Ishikawa (cell line): Measurements from ENCODE around the gene IKZF2.

Source experiments
- CEBPB ChIP-seq: IDR thresholded peaks from 2 replicates; pipeline ENCODE4 v1.6.1; 2012
- CREB1 ChIP-seq: IDR thresholded peaks from 2 replicates; pipeline ENCODE4 v1.6.1; 2012; ENCODE audit warnings: low read depth
- EGR1 ChIP-seq: IDR thresholded peaks from 2 replicates; pipeline ENCODE4 v1.6.1; 2012
- EP300 ChIP-seq: IDR thresholded peaks from 2 replicates; pipeline ENCODE4 v1.6.1; 2012; ENCODE audit warnings: borderline replicate concordance
- FOXM1 ChIP-seq: IDR thresholded peaks from 2 replicates; pipeline ENCODE4 v1.6.1; 2012; ENCODE audit warnings: low read depth, borderline replicate concordance
- NFIC ChIP-seq: IDR thresholded peaks from 2 replicates; pipeline ENCODE4 v1.6.1; 2012
- RAD21 ChIP-seq: IDR thresholded peaks from 2 replicates; pipeline ENCODE4 v1.6.1; 2012; ENCODE audit warnings: low read depth
- REST ChIP-seq: IDR thresholded peaks from 2 replicates; pipeline ENCODE4 v1.6.1; 2012; ENCODE audit warnings: low read depth, mild to moderate bottlenecking
- TAF1 ChIP-seq: IDR thresholded peaks from 2 replicates; pipeline ENCODE4 v1.6.1; 2012; ENCODE audit warnings: low read depth, mild to moderate bottlenecking
- TCF12 ChIP-seq: IDR thresholded peaks from 2 replicates; pipeline ENCODE4 v1.6.1; 2012; ENCODE audit warnings: low read depth
- TEAD4 ChIP-seq: IDR thresholded peaks from 2 replicates; pipeline ENCODE4 v1.6.1; 2012
- YY1 ChIP-seq: IDR thresholded peaks from 2 replicates; pipeline ENCODE4 v1.6.1; 2012; ENCODE audit warnings: low read depth
- ZBTB7A ChIP-seq: IDR thresholded peaks from 2 replicates; pipeline ENCODE4 v1.6.1; 2012; ENCODE audit warnings: low read depth
- TF ChIP-seq, protein P1 (sequence below): IDR thresholded peaks from 2 replicates; pipeline ENCODE4 v1.6.1; 2012
- TF ChIP-seq, protein P2 (sequence below): IDR thresholded peaks from 2 replicates; pipeline ENCODE4 v1.6.1; 2012

Gene IKZF2

DNA sequence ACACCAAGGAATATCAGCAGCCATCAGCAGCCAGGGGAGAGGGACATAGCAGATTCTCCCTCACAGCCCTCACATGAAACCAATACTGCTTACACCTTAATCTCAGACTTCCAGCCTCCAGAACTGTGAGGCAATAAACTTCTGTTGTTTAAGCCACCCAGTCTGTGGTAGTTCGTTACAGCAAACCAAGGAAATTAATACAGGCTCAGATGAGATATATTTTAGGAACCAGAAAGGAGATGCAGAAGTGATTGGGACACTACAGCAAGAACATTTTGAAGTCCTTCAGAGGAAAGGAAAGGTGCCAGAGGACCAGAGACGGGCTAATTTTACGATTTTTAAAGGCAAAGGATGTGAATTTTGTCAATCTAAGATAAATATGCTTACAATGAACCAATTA is 60.6 kb downstream of the IKZF2 start:
- TF ChIP-seq, protein P1, sequence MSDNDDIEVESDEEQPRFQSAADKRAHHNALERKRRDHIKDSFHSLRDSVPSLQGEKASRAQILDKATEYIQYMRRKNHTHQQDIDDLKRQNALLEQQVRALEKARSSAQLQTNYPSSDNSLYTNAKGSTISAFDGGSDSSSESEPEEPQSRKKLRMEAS: no peak
- TF ChIP-seq CEBPB: no peak
- no peak for TF ChIP-seq EGR1
- TF ChIP-seq TAF1: no peak

DNA sequence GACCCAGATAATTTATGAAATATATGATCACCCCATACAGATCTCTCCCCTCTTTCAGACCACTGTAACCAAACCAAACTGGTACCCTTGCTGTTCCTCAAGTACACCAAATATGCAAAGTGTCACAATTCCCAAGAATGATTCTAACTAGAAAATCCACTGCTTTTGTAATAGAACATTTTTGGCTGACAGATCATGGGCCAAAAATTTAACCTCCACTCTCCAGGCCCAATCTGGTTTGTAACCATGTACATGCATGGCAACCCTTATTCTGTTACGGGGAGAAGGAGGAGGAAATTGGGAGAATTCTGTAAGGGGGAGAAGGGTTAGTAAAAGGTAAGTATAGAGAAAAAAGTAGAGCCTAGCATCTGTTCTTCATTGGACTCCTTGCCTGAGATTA is 62.0 kb downstream of the IKZF2 start:
- TF ChIP-seq, protein P1: no peak
- TF ChIP-seq CREB1: no peak
- TF ChIP-seq FOXM1: no peak
- no peak for TF ChIP-seq EGR1
- TF ChIP-seq YY1: no peak
- TF ChIP-seq EP300: no peak
- TF ChIP-seq NFIC: no peak
- TF ChIP-seq RAD21: no peak
- TF ChIP-seq ZBTB7A: no peak
- no peak for TF ChIP-seq TEAD4
- no peak for TF ChIP-seq TCF12
- no peak for TF ChIP-seq CEBPB
- TF ChIP-seq TAF1: no peak
- no peak for TF ChIP-seq REST
- TF ChIP-seq, protein P2, sequence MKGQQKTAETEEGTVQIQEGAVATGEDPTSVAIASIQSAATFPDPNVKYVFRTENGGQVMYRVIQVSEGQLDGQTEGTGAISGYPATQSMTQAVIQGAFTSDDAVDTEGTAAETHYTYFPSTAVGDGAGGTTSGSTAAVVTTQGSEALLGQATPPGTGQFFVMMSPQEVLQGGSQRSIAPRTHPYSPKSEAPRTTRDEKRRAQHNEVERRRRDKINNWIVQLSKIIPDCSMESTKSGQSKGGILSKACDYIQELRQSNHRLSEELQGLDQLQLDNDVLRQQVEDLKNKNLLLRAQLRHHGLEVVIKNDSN: no peak

DNA sequence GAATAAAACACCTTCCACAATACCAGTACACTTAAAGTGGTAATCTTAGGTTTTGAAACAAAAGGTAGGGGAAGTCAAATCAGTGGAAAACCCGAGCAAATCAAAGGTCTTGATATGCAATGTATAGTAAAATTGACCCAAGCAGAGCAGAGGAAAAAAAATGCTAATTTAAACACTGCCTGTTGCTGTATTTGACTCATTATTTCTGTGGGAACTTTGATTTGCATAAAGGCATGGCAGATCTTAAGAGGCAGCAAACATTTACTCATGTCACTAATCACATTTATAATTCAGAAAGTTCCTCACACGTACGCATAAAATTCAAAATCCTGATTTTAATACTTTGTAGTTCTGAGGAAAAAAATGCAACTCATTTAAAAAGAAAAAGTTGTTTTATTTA is 64.4 kb downstream of the IKZF2 start:
- TF ChIP-seq NFIC (no peak), REST (no peak), EGR1 (no peak), FOXM1 (no peak), YY1 (no peak), CREB1 (no peak), TEAD4 (no peak), TAF1 (no peak)
- TF ChIP-seq, protein P2: no peak

- TF ChIP-seq TEAD4 (peak; percentile 72), ZBTB7A (0 out of 2 replicates have a peak, but pooled peaks have one; percentile 35), REST (no peak), NFIC (peak; percentile 31; the same call in 1 of the 2 replicates), CREB1 (no peak)
- TF ChIP-seq, protein P2: no peak
Observed at GRCh38 chr2:213086571-213086970, 64.8 kb downstream of the IKZF2 start.

DNA sequence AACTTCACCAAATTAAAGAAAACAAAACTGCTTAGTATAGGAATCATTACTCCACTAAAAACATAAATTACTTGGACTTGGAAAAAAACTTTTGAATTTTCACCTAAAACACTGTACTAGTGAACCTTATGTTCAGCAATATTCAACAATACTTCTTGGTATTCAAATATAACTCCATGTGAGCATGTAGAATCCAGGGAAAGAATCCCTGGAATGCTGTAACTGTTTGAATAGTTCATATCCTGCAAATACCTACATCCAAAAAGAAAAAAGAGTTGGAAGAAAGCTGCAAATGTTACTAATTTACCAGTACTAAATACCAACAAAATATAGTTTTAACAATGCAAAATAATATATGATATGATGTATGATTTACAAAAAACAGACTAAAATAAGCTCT is 65.4 kb downstream of the IKZF2 start:
- TF ChIP-seq EP300 (no peak), TEAD4 (peak; percentile 76)
